ENCODE results near the gene FKBP2.

The FKBP2 gene

GRCh38 chr11:64284048-64284961 is 43.4 kb downstream of the FKBP2 start, which contains the start of gene BAD:
TSS of gene BAD (minus strand) at chr11:64284665. CDS start at chr11:64284368, 297 bp downstream.
- peak; percentile 59 to 99 (median 94) for DNase-seq

- DNase-seq = peak; percentile 44 to 98 (median 86)
Measured at GRCh38 chr11:64284962-64285884, 44.3 kb downstream of the FKBP2 start, which contains the start of gene GPR137. TSS of gene GPR137 (plus strand) at chr11:64285848. CDS start at chr11:64286525, 677 bp downstream.

GRCh38 chr11:64285885-64286800 is 45.2 kb downstream of the FKBP2 start:
- no peak for DNase-seq

DNA sequence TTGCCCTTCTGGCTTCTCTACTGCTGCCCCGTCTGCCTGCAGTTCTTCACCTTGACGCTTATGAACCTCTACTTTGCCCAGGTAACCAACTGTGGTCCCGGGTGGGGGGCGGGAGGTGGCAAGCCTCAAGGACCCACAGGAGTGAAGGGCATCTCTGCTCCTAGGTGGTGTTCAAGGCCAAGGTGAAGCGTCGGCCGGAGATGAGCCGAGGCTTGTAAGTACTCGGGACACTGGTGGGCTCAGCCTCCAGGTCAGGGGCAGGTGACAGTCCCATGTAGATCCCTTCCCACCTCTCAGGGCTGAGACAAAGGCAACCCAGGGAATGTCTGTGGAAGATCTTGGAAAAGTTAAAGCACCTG is 45.9 kb downstream of the FKBP2 start:
- DNase-seq = no peak

DNA sequence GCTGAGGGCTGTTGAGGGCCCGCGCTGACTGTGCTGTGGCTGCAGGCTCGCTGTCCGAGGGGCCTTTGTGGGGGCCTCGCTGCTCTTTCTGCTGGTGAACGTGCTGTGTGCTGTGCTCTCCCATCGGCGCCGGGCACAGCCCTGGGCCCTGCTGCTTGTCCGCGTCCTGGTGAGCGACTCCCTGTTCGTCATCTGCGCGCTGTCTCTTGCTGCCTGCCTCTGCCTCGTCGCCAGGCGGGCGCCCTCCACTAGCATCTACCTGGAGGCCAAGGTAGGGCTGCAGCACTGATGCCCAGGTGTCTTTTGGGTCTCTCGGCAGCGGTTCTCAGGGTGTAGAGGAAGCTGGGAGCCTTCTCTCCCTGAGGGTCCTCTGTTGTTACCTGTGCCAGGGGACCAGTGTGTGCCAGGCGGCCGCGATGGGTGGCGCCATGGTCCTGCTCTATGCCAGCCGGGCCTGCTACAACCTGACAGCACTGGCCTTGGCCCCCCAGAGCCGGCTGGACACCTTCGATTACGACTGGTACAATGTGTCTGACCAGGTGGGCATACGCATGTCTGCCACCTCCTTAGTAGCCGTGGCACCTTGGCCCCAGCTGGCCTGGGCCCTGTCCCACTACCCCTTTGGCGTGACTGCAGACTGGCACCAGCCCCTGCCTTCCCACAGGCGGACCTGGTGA is 46.9 kb downstream of the FKBP2 start:
- no peak for DNase-seq

- DNase-seq = no peak
Measured at GRCh38 chr11:64288353-64288750, 47.5 kb downstream of the FKBP2 start.

GRCh38 chr11:64289002-64289564 is 48.2 kb downstream of the FKBP2 start:
- no peak for DNase-seq

- DNase-seq = no peak
Measured at GRCh38 chr11:64290352-64291261, 49.7 kb downstream of the FKBP2 start.

- DNase-seq = no peak
Measured at GRCh38 chr11:64291262-64291751, 50.4 kb downstream of the FKBP2 start, which contains the start of gene KCNK4. TSS of gene KCNK4 (plus strand) at chr11:64291302. CDS start at chr11:64293019, 1,717 bp downstream.

- peak in 5 of 51 donors; percentile 12 to 48 (median 39) for DNase-seq
Measured at GRCh38 chr11:64291752-64292459, 51.0 kb downstream of the FKBP2 start.

- peak in 1 of 51 donors; percentile 26 for DNase-seq
Measured at GRCh38 chr11:64292460-64293254, 51.8 kb downstream of the FKBP2 start.

Measured in hypothalamus (tissue), 51 donors.